ENCODE data around the gene SLA2.
"Not testable (repeated sequence)": the region's sequence is repeated elsewhere in the genome, so short reads cannot be mapped to it uniquely, and the experiment has no call there.

DNA sequence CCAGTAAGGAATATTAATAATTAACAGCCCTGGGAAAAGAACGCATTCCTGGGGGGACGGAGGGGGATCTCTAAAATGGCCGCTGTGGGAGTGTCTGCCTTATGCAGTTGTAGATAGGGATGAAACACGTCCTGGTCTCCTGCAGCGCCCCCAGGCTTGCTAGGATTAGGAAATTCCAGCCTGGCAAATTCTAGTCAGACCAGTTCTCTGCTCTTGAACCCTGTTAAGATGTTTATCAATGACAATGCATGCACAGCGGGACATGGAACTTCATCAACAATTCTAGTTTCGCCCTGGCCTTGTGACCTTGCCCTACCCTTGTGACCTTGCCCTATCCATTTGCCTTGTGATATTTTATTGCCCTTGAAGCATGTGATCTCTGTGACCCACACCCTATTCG is 49.5 kb upstream of the SLA2 start:
- TF ChIP-seq, protein P1, sequence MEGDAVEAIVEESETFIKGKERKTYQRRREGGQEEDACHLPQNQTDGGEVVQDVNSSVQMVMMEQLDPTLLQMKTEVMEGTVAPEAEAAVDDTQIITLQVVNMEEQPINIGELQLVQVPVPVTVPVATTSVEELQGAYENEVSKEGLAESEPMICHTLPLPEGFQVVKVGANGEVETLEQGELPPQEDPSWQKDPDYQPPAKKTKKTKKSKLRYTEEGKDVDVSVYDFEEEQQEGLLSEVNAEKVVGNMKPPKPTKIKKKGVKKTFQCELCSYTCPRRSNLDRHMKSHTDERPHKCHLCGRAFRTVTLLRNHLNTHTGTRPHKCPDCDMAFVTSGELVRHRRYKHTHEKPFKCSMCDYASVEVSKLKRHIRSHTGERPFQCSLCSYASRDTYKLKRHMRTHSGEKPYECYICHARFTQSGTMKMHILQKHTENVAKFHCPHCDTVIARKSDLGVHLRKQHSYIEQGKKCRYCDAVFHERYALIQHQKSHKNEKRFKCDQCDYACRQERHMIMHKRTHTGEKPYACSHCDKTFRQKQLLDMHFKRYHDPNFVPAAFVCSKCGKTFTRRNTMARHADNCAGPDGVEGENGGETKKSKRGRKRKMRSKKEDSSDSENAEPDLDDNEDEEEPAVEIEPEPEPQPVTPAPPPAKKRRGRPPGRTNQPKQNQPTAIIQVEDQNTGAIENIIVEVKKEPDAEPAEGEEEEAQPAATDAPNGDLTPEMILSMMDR (conservative IDR thresholded peaks at IDR 0.05 in 1 of 2, IDR thresholded peaks at IDR 0.05 in 1 of 2; ENCODE audit: extremely low read depth in 1 of 2, insufficient read depth in 1 of 2, low read depth in 1 of 2, low read length in 2 of 2) = not testable (repeated sequence)
- TF ChIP-seq EZH2 (IDR thresholded peaks at IDR 0.05; ENCODE audit: borderline replicate concordance, low read length) = not testable (repeated sequence)

All from mammary epithelial cell (primary cell).